HG02571 (cell line): ENCODE measurements around the gene FLOT2.
"Not testable (repeated sequence)": the region's sequence is repeated elsewhere in the genome, so short reads cannot be mapped to it uniquely, and the experiment has no call there.

ENCODE experiments used
- ATAC-seq: cut with Tn5 transposase; IDR thresholded peaks from one replicate; pipeline ENCODE4 v1.9.1; 2021; ENCODE audit warnings: mild to moderate bottlenecking, moderate library complexity; ENCODE audit not compliant: unreplicated experiment

FLOT2 gene

DNA sequence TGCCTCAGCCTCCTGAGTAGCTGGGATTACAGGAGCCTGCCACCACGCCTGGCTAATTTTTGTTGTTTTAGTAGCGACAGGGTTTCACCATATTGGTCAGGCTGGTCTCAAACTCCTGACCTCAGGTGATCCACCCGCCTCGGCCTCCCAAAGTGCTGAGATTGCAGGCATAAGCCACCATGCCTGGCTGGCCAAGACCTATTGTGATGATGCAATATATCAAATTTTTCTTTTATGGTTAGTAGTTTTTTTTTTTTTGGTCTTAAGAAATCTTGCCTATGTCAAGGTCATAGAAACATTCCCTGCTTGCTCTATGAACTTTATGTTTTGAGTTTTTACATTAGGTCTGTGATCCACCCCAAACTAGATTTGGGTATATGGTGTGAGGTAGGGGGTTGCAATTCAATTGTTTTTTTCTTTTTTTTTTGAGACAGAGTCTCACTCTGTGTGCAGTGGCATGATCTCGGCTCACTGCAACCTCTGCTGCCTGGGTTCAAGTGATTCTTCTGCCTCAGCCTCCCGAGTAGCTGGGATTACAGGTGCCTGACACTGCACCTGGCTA lies 20.3 kb downstream of the FLOT2 start:
- not testable (repeated sequence) for ATAC-seq

DNA sequence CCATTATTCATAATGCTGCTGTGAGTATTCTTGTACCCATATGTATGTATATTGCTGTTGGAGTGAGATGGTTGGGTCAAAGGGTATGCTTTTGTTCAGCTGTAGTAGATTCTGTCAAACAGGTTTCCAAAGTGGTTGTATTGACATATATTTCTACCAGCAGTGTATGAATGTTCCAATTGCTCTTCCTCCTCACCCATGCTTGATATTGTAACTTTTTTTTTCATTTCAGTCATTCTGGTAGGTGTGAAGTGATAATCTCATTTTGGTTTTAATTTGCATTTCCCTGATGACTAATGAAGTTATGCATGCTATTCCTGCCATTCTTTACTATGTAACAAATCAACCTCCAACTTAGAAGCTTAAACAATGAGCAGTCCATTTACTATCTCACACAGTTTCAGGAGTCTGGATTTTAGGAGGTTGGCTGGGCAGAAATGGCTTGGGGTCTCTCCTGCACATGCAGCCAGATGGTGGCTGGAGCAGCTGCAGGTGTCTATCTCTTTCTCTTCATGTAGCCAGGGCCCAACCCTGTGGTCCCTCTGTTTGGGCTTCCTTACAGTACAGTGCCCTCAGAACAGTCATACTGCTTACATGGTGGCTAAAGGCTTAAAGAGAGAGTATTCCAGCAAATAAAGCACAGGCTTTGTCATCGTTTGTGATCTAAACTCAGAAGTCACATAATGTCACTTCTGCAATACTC lies 21.5 kb downstream of the FLOT2 start:
- ATAC-seq, result no peak

DNA sequence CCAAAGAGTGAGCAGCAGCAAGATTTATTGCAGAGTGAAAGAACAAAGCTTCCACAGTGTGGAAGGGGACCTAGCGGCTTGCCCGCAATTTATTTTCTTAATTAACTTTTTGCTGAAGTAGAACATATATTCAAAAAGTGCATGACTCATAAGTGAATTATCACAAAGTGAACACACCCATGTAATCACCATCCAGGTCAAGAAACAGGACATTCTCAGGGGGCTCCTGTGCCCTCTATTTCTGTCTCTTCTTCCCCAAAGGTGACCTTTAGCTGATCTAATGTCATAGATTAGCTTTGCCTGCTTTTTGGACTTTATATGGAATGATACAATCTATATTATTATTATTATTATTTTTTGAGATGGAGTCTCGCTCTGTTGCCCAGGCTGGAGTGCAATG lies 22.8 kb downstream of the FLOT2 start:
- no peak for ATAC-seq

DNA sequence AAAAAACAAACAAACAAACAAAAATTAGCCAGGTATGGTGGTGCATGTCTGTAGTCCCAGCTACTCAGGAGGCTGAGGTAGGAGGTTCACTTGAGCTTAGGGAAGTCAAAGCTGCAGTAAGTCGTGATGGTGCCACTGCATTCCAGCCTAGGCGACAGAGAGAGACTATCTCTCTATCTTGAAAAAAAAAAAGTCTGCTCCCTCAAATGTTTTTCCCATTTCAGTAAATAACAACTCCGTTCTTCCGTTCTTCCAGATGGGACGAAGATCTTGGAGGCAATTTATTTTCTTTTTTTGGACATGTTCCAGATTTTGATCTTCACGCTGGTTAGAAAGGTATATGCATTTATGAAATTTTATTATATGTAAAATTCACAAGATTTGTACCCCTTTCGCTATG lies 23.7 kb downstream of the FLOT2 start:
- no peak for ATAC-seq

DNA sequence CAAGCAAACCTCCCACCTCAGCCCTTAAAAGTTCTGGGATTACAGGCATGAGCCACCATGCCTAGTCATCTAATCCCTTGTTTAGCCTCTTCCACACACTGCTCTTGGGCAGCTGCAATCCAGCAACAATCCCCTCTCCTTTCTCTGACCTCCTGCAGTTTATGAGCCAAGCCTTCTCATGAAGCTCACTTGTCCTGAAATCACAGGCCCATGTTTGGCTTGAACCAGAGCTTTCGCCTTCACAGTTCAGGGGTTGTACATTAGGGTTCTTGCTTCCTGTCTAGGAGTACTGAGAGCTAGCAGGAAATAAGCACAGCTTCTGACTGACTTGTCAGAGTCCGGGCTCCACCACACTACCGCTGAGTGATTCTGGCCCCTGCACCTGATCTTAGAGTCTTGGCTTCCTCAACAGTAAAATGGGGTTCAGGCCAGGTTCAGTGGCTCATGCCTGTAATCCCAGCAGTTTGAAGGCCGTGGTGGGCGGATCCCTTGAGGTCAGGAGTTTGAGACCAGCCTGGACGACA lies 26.4 kb downstream of the FLOT2 start:
- ATAC-seq, result no peak

DNA sequence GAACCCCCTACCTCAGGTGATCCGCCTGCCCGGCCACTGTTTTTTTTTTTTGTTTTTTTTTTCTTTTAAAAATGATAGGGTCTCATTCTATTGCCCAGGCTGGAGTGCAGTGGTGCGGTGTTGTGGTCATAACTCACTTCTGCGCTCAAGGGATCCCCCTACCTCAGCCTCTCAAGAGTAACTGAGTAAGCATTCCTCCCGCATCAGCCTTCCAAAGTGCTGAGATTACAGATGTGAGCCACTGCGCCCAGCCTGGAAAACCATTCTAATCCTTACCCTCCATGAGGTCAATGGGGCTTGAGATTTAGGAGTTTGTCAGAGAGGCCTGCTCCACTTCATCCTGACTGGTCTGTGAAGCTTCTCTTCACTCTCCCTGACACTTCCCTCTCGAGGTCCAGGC lies 30.3 kb downstream of the FLOT2 start:
- ATAC-seq, result no peak

DNA sequence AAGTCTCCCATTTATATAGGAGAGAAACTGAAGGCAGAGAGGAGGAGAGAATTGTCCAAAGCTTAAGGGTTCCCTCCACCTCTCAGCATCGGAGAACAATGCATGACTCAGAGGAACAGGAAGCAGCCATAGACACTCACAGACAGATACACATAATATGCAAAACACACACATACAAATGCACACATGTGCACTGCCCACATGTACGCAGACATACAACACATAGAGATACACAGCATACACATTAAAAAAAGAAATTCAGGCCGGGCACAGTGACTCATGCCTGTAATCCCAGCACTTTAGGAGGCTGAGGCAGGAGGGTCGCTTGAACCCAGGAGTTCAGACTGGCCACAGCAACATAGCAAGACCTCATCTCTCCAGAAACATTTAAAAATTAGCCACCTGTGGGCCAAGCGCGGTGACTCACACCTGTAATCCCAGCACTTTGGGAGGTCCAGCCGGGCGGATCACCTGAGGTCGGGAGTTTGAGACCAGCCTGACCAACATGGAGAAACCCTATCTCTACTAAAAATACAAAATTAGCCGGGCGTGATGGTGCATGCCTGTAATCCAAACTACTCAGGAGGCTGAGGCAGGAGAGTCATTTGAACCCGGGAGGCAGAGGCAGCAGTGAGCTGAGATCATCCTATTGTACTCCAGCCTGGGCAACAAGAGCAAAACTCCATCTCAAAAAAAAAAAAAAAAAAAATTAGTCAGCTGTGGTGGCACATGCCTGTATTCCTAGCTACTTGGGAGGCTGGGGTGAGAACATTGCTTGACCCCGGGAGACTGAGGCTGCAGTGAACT lies 31.4 kb downstream of the FLOT2 start:
- ATAC-seq, result no peak

DNA sequence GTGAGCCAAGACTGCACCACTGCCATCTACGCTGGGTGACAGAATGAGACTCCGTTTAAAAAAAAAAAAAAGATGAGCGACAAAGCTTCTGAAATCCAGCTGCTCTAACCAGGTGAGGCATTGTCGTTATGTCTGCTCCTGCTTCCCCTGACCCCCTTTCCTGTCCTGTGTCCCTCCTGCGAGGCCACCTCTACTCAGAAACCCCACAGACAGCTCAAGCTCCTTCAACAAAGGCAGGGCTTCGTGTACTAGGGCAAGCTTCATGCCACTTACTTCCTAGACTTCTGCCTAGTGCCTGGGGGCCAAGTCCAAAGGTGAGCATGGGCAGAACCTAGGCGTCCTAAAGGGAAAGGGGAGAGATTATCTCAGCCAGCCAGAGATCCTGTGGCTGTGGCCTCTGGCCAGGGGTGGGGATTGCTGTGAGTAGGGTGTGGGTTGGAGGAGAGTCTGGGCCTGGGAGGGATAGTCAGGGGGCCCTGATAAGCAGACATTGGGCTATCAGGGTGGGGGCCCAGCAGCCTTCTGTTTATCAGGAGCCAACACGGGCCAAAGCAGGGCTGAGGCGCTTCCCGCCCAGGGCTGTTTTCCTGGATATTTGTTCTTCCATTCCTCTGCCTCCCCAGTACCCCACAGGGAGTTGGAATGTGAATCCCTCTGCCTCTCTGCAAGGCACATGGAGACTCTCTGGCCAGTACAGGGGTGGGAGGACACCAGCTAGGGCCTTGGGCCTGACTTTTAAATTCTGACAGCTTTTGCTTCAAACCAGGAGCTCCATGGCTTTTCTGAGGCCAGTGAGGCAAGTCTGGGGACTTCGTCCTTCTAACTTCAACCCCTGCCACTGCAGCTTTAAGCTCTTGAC lies 32.3 kb downstream of the FLOT2 start:
- ATAC-seq, result no peak

DNA sequence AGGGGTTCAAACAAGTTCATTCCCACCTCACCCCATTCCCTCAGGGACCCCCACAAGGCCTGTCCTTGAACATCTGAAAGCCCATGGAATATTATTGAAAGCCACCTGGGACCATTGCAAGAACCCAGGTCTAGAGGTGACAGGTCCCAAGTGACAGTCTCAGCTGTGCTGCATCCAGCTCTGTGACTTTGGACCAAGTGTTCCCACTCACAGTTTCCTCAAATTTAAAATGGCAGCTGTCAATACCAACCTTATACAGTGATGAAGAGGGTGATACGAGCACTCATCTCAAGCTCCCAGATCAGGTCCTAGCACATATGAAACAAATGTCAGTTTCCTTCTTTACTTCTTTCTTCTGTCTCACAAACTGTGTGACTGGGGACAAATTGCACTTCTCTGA lies 33.6 kb downstream of the FLOT2 start:
- ATAC-seq, result no peak

DNA sequence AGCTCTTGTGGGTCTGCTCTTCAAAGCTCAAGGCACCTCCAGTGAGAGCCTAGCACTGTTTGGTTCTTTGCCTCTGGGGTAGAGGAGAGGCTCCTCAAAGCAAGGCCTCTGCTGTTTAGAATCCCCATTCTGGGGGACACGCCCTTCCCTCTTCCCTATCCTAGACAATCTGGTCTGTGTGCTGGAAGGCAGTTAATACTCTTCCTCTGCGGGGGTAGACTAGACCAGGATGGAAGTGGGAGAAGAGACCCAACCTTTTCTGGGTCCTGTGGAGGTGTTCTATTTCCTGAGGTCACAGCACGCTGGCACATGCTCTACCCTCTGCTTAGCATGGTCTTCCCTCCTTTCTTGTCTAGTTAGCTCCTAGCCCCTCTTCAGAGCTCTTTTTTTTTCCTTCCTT lies 35.0 kb downstream of the FLOT2 start:
- no peak for ATAC-seq

DNA sequence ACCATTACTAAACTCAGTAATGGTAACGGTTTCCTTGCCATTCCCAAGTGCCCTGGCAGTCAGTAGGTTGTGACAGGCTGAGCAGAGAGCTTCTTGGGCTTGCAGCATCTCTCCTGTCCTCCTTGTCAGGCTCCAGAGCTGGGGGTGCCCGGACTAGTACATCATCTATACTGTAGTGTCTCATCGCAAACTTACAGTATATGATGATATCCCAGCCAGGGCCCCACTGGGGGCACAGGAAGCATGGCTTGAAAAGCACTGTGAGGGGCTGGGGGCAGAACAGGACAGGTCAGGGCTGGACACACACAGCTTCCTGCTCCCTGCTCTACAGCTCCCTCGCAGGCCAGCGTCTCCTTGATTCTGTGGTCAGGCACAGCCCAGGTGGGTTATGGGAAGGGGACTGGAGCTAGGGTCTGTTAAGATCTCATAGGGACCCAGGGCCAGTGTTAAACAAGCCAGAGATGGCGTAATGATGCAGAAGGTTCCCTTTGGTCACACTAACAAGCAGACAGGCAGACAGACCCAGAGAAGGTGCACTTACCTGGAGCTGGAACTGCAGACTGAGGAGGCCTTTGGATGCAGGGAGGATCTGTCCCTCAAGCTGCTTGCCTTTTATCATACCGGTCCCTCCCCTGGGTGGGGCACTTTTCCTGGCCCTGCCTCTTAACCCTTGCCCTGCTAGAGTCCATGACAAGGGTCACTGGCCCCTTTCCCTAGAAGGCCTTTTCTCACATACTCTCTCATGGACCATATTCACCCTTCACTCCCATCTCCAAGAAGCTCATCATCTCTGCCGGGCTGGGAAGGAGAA lies 35.9 kb downstream of the FLOT2 start:
- no peak for ATAC-seq

DNA sequence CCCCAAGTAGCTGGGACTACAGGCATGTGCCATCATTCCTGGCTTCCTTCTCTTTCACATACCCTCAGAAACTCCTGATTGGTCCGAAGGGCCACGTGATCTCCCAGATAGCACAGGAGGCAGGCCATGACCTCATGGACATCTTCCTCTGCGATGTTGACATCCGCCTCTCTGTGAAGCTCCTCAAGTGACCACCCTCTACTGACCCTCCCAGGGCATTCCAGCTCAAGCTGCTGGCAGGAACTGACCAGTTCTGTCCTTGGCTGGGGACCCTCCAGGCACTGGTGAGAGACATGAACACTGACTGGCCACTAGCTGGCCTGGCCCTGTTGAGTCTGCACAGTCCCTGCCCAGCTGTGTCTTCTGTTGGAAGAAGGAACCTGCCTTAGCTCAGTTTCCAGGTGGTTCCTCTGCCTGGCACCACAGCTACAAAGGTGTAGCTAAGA lies 37.1 kb downstream of the FLOT2 start:
- no peak for ATAC-seq

DNA sequence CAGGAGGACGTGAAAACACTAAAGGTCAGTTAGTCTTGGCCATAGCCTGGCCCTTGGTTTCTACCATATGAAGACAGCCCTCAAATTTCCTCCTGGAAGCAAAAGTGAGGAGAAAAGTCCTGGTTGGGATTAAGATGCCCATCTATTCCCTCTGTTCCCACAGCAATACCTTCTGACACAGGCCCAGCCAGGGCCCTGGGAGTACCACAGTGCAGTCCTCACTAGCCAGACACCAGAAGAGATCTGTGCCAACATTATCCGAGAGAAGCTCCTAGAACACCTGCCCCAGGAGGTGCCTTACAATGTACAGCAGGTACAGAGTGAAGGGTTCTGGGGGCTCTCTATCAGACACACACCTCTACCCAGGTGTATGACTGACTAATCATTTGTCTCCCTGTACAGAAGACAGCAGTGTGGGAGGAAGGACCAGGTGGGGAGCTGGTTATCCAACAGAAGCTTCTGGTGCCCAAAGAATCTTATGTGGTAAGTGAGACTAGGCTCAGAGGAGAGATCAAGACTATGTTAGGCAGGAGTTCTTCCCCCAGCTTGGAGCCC lies 38.7 kb downstream of the FLOT2 start:
- no peak for ATAC-seq

DNA sequence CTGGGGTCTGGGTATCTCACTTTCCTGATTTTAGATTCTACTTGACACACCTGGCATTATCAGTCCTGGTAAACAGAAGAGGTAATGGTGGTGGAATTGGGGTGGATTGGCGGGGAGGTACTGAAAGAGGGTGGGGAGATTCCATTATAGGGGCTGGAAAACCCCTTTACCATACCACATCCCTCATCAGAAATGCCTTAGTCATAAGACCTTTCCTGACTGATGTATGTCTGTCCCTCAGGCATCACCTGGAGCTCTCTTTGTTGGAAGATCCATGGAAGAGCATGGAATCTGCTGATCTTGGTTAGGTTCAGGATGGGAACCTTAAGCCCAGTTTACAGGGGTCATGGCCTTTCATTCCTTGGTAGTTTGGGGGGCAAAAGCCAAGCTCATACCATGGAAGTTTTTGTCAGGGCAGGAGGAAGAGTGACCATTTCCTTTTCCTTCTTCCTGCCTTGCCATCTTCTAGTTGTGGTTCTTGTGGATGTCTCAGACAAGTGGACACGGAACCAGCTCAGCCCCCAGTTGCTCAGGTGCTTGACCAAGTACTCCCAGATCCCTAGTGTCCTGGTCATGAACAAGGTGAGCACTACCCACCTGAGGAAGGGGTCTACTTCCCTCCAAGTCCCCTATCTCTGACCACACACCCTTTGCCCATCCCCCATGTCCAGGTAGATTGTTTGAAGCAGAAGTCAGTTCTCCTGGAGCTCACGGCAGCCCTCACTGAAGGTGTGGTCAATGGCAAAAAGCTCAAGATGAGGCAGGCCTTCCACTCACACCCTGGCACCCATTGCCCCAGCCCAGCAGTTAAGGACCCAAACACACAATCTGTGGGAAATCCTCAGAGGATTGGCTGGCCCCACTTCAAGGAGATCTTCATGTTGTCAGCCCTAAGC lies 39.4 kb downstream of the FLOT2 start:
- no peak for ATAC-seq

DNA sequence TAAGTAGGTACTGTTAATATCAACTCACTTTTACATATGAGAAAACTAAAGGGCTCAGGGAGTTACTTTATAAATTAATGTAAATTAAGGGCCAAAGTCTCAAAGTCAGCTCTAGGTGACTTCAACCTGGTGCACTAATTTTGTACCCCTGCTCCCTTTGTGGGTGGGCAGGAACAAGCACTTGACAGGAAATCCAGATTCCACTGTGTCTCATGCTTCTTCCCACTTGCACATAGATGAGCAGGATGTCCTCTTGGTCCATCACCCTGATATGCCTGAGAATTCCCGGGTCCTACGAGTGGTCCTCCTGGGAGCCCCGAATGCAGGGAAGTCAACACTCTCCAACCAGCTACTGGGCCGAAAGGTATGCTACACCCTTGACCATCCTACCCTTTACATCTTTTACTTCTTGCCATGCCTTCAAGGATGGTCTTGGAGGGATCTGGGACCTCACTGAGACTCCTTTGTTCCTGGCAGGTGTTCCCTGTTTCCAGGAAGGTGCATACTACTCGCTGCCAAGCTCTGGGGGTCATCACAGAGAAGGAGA lies 41.4 kb downstream of the FLOT2 start:
- ATAC-seq, result no peak

DNA sequence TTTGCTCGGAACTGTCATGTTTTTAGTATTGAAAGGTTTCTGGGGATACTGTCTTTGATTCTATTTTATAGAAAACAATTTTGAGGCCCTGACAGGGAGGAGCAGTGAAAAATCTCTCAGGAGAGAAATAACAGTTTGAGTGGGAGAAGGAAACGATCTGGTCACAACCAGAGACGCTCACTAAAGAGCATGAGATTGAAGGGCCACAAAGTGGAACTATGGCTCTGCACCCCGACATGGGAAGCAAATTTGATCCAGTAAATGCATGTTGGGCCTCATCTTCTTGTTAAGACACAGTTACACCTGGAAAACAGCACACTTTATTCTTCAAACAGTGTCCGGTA lies 42.2 kb downstream of the FLOT2 start:
- ATAC-seq, result no peak

DNA sequence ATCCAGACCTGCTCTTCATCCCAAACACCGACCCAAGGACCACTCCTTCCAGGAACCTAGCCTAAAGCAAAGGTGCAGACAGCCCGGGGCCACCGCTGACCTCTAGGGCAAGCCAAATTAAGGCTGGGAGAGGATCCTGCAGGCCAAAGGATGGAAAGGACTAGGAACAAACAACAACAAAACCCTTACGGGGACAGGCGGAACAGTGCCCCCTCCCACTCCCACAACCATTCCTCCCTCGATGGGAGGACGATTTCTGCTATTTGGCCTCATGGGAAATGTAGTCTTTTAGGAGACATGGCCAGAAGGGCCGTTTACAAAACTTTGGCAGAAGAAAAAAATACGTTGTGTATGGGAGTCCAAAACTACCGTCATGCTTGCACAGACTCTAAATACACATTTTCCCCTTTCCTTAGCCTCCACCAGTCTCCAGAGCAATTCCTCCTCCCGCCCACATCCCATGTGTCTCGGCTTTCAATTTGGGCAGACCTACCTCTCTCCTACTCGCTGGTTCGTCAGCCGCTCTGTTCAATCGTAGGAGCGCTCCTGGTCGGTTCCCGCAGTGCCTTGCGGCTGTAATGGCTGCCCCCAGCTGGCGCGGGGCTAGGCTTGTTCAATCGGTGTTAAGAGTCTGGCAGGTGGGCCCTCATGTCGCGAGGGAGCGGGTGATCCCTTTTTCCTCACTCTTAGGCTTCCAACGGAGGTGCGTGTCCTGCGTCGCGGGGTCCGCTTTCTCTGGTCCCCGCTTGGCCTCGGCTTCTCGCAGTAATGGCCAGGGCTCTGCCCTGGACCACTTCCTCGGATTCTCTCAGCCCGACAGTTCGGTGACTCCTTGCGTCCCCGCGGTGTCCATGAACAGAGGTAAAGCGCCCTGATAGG lies 42.8 kb downstream of the FLOT2 start, which contains the start of gene ERAL1:
TSS of gene ERAL1 (plus strand) at position 560 of the 879 bp plus-strand sequence. CDS start at position 579, 19 bp downstream.
- ATAC-seq, result peak; percentile 86
